HG02884 (cell line): ENCODE data around the gene ZNF324.
A peak's percentile ranks its signal among the peaks of the same experiment; 100 is the strongest.
"Not testable (repeated sequence)": the region's sequence is repeated elsewhere in the genome, so short reads cannot be mapped to it uniquely, and the experiment has no call there.

Experiments used
- ATAC-seq: cut with Tn5 transposase; IDR thresholded peaks from one replicate; pipeline ENCODE4 v1.9.1; 2021; ENCODE audit warnings: mild to moderate bottlenecking, moderate library complexity; ENCODE audit not compliant: unreplicated experiment

The ZNF324 gene

DNA sequence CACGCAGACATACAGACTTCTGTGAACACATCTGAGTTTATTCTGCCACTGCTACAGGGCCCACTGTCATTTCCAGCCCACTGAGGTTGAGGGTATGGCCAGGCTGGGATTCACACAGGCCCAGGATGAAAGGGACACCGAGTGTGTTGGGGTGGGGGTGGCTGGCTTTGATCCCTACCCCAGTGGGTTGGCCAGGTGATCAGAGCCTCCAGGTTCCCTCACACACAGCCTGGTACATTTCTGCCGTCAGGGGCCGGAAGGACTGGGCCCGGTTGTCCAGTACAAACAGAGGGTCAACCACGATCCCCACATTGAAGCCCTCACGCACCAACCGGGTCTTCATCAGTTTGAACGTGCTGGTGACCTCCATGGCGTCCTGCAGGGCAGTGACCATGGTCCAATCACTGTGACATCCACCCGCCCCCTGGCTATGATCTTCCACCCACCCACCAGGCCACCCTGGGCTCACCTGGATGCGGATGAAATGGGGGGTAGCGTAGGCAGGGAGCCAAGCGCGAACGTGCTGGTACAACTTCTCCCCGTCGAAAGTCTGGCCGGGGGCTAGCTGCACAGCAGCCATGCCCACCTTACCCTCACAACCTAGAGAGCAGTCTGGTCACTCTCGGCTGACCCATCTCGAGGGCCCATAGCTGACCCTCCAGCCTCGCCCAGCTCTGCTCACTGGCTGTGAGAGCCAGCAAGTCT is 31.6 kb downstream of the ZNF324 start:
- no peak for ATAC-seq

DNA sequence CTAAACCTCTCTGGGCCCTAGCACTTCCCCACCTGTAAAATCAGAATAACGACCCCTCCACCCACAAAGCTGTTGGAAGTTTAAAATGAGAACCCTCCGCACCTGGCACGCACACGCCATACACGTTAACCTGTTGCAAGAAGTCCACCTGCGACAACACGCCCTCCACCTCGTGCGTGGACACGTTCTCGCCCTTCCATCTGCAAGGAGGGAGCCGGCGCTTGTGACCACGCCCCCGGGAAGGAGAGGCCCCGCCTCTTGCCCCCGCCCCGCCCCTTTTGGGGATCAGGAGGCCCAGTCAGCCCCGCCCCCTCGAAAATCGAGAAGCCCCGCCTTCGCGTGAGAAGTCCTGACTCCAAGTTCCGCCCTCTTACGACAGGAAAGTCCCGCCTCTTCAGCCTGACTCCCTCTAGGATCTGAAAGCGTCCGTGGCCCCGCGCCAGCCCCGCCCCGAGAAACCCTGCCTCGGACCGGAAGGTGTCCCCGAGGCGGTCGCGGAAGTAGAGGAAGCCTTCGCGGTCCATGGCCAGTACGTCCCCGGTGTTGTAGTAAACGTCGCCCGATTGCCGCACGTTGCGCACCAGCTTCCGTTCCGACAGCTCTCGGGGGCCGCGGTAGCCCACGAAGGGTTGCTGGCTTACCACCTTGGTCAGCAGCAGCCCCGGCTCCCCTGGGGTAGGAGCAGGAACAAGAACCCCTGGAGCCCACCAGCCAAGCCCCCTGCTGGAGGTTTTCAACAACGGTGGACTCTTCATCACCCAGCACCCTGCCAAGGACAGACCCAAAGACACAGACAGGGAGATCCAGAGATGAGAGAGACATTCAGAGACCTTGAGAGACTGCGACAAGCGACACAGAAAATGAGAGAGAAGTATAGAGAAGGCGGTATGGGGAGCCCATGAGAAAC is 32.4 kb downstream of the ZNF324 start:
- peak; percentile 87 for ATAC-seq

DNA sequence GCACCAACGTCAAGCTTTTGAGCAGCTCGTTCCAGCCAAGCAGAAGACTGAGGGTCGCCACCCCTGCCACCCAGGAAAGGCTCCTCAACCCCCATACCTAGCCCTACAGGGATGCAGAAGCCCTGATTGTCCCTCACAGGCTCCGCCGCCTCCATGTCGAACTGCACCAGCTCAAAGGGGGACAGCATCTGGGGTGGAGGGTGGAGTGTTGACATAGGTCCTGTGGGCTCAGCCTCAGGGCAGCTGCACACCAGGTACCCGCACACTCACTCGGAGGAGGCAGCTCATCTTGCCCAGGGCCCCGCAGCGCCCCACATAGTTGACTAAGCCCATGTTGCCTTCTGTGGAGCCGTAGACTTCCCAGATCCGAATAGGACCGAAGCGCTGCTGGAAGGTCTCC is 33.4 kb downstream of the ZNF324 start:
- no peak for ATAC-seq

DNA sequence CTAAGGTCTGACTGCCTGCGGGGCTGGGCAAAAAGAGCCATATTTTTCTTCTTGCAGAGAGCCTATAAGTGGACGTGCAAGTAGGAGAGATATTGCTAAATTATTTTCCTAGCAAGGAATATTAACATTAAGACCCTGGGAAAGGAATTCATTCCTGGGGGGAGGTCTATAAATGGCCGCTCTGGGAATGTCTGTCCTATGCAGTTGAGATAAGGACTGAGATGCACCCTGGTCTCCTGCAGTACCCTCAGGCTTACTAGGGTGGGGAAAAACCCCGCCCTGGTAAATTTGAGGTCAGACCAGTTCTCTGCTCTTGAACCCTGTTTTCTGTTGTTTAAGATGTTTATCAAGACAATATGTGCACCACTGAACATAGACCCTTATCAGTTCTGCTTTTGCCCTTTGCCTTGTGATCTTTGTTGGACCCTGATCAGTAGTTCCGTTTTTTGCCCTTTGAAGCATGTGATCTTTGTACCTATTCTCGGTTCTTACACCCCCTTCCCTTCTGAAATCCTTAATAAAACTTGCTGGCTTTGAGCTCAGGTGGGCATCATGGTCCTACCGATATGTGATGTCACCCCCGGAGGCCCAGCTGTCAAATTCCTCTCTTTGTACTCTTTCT is 40.8 kb downstream of the ZNF324 start:
- not testable (repeated sequence) for ATAC-seq

DNA sequence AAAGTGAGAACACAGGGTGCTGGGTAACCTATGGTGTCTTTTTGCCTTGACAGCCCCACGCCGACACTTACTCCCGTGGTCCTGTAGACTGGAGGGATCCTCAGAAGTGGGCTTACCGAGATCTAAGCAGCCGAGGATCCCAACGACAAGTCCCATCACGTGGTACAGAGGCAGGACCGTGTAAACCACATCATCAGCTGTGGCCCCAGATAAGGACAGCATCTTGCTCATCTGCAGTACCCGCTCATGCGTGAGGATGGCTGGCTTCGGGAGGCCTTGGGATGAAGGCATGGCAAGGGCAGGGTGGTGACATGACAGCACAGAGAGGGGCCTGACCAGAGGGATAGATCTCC is 42.8 kb downstream of the ZNF324 start:
- no peak for ATAC-seq

DNA sequence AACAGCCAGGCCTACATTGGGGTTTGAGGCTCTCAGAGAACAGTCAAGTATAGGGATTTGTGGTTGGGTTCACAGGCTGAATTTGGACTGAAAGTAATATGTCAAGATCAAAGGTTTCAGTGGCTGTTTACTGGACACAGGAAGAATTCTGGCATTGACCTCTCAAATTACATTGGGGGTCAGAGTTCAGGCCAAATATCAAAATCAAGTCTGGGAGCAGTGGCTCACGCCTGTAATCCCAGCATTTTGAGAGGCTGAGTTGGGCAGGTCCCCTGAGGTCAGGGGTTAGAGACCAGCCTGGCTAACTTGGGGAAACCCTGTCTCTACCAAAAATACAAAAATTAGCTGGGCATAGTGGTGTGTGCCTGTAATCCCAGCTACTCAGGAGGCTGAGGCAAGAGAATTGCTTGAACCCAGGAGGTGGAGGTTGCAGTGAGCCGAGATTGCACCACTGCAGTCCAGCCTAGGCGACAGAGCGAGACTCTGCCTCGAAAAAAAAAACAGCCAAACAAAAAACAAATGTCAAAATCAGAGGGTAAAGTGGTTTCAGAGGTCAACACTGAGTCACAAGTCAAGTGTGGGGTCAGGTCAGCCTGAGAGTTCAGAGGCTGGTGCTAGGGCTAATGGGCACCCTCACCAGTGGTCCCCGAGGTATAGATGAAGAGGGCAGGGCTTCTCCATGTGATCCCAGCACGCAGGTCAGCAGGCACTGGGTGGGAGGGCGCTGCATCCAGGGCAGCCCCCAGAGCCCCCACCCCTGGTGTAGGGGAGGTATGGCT is 43.4 kb downstream of the ZNF324 start:
- ATAC-seq: no peak

DNA sequence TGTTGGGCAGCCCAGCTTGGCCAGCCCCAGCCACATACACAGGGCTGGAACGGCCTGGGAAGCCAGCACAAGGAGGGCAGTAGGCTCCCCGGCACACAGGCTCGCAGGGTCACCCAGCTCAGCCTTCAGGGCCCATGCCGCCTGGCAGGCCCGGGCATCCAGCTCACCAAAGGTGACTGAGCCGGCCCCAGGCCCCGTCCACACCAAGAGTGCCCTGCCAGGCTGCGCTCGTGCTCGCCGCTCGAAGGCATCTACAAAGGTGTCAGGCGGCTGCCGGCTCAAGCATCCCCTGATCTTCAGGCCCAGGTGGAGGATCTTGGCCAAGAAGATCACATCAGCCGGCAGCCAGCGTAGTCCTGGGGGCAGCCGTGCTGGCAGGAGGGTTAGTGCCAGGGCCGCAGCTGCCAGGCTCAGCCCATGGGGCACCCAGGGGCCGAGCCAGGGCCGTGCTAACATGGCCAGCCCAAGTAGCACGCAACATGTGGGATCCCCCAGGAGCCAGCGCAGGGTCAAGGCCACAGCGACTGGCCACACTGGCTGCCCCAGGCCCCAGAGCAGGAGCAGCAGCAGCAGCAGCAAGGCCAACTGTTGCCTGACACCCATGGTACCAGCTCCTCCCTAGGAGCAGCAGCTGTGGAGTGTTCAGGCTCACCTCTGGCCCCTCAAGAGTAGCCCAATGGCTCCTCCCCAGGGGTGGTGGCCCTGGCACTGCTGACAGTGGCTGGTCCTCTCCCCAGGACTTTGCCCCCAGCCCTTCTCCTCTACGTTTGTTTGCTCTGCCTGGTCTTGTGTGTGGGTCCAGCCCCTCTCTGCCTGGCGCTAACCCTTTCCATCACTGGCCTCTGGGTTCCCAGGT is 44.7 kb downstream of the ZNF324 start, which contains the start of gene SLC27A5:
TSS of gene SLC27A5 (minus strand) at position 640 of the 856 bp plus-strand sequence. CDS start at position 603, 37 bp downstream.
- no peak for ATAC-seq

DNA sequence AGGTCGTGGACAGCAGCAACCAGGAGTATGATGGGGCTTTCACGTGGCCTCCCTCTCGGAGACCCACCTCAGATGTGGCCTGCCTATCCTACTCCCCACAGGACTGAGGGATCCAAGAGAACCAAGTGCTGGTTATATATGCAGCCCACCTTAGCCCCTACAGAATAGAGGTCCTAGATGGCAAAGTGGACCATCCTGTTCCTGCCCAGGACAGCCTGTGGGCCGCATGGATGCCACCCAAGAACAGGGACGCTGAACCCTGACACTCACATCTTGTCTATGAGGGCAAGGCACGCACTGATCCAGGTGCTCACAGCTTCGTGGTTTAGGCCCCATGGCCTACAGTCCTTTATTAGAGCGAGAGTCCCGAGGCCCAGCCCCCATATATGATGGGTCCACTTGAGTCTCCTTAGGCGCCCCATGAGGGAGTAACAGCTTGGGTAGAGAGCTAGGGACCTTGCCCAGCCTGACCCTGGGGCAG is 46.4 kb downstream of the ZNF324 start:
- no peak for ATAC-seq

DNA sequence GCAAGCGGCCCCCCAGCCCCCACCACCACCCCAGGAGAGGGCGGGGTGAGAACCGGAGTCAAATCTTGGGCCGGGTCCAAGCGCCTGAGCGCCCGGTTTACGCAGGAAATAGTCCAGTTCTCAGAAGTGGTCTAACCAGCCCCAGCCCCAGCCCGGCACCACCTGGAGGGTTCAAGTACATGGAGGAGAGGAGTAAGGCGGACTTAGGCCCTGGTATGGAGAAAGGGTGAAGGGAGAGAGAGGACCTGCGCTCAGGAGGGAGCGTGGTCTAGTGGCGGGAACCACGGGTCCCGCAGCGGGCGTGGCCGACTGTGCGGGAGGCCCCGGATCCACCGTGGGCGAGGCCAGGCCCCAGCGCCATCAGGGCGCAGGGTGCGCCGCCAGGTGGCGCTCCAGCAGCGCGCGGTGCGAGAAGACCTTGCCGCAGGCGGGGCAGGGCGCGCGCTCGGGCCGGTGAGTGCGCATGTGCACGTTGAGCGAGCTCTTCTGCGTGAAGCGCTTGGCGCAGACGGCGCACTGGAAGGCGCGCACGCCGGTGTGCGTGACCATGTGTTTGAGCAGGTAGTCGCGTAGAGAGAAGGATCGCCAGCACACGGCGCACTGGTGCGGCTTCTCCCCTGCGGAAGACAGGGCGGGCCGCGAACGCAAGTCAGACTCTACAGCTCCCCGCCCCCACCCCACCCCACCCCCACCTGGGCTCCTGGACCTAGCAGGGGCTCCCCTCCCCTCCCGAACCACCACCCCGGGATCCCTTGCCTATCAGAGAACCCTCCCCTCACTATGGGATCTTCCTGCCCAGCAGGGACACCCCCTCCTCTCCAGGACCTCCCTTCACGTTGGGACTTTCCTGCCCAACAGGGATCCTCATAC is 47.0 kb downstream of the ZNF324 start:
- ATAC-seq: peak; percentile 77

DNA sequence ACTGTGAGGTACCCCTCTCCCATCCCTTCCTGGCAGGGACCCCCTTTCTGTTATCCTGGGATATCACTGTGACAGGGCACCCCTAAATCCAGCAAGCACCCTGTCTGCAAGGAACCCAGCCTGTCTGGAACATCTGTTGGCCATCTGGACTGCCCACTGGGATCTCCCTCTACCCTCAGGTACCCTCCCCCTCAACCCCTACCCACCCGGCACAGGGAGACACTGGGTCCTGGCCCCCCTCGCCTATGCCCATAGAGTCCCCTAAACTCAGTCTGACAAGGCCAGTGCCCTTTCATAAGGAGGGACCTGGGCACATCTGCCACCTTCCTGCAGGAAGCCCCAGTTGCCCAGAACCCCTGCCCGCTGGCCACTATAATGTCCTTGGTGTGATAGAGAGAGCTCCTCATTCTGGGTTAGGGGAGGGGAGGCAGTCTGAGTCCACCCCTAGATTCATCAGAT is 47.7 kb downstream of the ZNF324 start:
- no peak for ATAC-seq

DNA sequence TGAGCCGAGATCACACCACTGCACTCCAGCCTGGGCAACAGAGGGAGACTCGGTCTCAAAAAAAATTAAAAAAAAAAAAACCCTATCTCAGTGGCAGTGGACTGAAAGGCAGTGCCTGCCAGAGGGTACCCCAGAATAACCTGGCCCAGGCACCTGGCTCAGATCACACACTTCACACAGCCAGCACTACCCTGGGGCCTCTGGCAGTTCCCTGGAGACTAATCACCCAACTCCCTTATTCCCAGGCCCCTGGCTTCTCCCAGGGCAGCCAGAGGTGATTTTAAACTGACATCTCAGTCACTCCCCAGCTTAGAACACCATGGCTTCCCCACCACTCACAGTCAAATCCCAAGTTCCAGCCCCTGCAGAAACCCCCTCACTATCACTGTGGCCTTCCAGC is 48.4 kb downstream of the ZNF324 start:
- no peak for ATAC-seq

DNA sequence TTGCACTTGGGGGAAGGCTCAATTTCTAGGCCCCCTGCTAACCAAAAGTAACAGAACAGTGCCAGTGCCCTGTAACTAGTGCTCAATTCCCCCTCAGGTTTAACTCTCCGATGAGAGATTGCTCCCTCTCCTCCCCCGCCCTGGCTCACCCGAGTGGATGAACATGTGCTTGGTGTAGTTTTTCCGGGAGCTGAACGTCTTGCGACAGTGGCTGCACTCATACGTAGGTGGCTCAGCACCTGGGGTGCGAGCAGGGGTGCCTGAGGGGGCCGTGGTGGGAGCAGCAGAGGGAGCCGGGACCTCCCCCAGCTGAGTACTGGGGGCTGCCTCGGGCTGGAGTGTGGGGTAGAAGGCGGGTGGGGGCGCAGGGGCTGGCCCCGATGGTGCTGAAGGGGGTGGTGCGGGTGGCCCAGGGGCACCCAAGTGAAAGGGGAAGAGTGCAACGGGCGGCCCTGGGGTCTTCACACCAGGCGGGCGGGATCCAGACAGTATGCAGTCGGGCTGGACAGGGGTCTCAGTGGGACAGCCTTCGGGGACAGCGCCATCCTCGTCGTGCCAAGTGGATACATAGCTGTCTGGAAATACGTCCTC is 49.5 kb downstream of the ZNF324 start:
- ATAC-seq: no peak

DNA sequence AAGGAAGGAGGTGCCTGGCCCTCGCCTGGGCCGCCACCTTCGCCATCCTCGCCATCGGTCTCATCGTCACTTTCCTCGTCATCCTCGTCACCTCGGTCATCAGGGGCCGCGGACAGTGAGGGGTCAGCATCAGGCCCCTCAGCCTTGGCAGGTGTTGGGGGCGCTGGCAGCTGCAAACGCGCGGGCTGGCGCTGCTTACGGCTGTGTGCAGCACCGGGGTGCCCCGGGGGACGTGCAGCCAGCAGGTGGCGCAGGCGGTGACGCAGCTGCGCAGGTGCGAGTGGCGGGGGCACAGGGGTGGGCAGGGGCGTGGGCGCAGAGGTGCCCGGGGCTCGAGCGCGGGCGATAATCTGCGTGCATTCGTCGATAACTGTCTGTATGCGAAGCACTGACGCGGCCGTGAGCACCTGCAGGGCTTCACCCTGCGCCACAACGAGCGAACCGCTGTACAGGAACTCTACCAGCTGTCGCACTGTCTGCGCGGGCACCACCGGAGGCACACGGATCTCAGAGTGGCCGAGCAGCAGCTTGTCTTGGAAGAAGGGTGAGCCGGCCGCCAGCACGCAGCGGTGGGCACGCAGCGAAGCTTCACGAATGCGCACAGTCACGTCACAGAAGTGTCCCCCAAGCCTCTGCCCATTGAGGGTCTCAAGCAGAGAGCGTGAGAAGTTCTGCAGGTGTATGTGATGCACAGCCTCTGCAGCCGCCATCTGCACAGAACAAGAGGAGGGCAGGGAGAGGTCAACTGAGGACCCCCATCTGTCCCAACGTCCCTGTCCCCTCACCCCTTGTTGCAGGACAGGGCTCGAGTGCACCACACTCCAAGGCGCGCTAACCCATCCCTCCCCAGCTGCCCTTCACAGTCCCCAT is 50.3 kb downstream of the ZNF324 start:
- no peak for ATAC-seq

DNA sequence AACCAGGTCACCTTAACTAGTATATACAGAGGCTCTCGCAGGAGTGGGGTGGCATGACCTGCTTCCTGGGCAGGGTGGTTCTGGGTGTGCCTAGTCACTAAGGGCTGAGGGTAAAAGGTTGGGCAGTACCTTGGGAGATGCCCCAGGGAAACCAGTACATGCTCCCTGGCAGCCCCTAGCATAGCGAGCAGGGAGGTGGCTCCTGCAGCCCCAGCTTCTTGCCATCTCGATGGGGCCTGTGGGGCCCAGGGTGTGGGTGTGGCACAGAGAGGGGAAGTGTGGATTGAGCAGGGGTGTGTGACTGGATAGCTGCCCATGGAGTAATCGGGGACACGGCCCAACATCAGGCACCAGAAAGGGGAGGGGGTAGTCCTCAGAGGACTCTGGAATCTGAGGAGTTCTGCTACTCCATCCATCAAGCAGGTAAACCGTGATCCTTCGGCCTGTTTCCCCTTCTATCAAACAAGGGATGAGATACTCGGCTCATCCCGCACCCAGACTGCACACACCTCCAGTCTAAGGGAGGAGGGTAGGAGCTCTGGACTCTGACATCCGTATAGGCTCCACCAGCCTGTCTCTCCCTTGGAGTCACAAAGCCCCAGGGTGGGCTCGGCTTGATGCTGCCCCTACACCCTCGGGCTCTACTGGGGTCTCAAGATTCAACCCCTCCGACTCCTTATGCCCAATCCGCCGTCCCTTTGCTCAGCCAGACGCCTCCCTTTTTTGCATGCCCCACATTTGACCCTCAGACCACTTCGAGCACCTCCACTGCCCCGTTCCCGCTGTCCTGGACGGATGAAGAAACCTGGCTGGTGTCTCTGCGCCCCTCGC is 51.6 kb downstream of the ZNF324 start:
- ATAC-seq: no peak

DNA sequence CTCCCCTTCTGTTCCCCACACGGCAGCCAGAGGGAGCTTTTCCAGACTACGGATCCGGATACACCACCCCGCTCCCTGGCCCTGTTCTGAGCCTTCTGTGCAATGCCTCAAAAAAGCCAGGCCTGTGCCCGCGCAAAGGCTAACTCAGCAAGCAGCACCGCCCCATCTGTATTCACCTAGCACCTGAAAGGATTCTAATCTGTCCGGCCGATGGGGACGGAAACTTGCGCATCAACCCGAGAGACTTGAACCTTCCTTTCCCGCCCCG is 52.1 kb downstream of the ZNF324 start:
- no peak for ATAC-seq

DNA sequence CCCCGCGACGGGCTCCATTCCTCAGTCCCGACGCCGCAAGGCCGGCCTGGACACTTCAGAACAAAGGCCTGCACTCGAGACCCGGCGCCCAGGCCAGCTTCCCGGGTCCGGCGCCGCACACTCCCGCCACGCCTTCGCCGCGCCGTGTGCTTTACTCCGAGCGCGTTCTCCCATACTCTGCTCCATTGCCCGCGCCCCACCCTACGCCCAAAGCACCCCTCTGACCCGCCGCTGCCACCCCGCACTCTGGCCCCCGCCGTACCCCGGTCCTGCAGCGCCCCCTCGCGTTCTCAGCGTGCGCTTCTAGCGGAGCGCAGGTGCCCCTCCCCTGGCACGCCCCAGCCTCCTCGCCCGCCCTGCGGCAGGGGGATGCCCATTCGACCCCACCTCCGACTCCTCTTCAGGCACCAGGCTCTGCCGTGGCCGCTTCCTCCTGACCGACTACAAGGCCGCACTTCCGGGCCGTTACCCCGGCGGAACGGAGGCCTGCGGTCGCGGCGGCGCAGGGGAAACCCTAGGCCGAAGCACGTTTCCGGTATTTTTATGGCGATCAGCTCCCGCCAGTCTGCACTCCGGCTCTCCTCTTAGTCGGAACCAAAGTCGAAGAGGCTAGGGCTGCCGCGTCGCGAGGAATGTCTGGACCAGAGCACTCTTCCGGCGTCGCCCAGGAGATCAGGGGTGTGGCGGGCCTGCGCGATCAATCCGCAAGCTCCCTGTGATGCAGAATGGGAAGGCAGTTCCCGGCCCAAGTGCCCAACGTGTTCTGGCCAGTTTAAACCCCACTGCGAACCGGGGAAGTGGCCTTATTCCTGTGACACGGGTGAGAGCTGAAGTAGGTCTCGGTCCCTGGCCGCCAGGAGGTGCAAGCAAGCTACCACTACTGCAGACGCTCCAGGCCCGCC is 52.7 kb downstream of the ZNF324 start, which contains the start of gene ZBTB45:
TSS of gene ZBTB45 (minus strand) at position 456 of the 902 bp plus-strand sequence. CDS start 2,137 bp downstream, outside the sequence.
- peak; percentile 71 for ATAC-seq
